Fibroblast of lung (primary cell): Measurements from ENCODE around the gene TMEM217. TPM values are rescaled to one million over a fixed set of nuclear protein-coding genes. Genes with fewer than 3 reads are reported as not detected.

ENCODE experiments used
- DNase-seq, 2 donors: peaks; one replicate each; pipeline versions ENCODE4 v3.0.0 to v3.0.0-alpha.2; 2010; ENCODE audit warnings: low read depth in 2 of 2
- H2AFZ ChIP-seq: 2 replicates; pipeline ENCODE4 v1.5.1; 2012; ENCODE audit warnings: low read length, control low read depth, inconsistent platforms
- H3K27ac ChIP-seq: 2 replicates; pipeline ENCODE4 v1.5.1; 2011; ENCODE audit warnings: low read length, control low read depth; ENCODE audit not compliant: insufficient read depth
- H3K27me3 ChIP-seq: 2 replicates; pipeline ENCODE4 v1.5.1; 2011; ENCODE audit warnings: mild to moderate bottlenecking, low read length; ENCODE audit not compliant: control insufficient read depth, insufficient read depth
- H3K36me3 ChIP-seq: 2 replicates; pipeline ENCODE4 v1.5.1; 2011; ENCODE audit warnings: low read length; ENCODE audit not compliant: control insufficient read depth, insufficient read depth
- H3K4me1 ChIP-seq: 2 replicates; pipeline ENCODE4 v1.5.1; 2011; ENCODE audit warnings: low read length; ENCODE audit not compliant: control insufficient read depth, insufficient read depth; ENCODE audit errors: extremely low read depth
- H3K4me2 ChIP-seq: 2 replicates; pipeline ENCODE4 v1.5.1; 2011; ENCODE audit warnings: low read length, control low read depth; ENCODE audit not compliant: insufficient read depth; ENCODE audit errors: extremely low read depth
- H3K4me3 ChIP-seq, 4 experiments: fragments of 200-600 bp in 1 of 4; sonication (generic) in 1 of 4; replicated peaks in 1 of 4; 2 replicates each; pipeline ENCODE4 v1.5.1; 2011 to 2016; ENCODE audit warnings: low read length in 4 of 4, low read depth in 3 of 4, mild to moderate bottlenecking in 3 of 4, control low read depth in 2 of 4, inconsistent platforms in 1 of 4, mixed read lengths in 1 of 4; ENCODE audit not compliant: insufficient read depth in 1 of 4; ENCODE audit errors: control extremely low read depth in 1 of 4
- H3K79me2 ChIP-seq: 2 replicates; pipeline ENCODE4 v1.5.1; 2012; ENCODE audit warnings: mild to moderate bottlenecking, low read length, inconsistent platforms; ENCODE audit not compliant: control insufficient read depth, insufficient read depth
- H3K9ac ChIP-seq: 2 replicates; pipeline ENCODE4 v1.5.1; 2011; ENCODE audit warnings: mild to moderate bottlenecking, low read length, control low read depth; ENCODE audit not compliant: insufficient read depth
- H3K9me3 ChIP-seq: 2 replicates; pipeline ENCODE4 v1.5.1; 2012; ENCODE audit warnings: low read depth, low read length; ENCODE audit not compliant: control insufficient read depth, insufficient read depth
- H4K20me1 ChIP-seq: 2 replicates; pipeline ENCODE4 v1.5.1; 2011; ENCODE audit warnings: low read length; ENCODE audit not compliant: control insufficient read depth, insufficient read depth; ENCODE audit errors: extremely low read depth
- EZH2 ChIP-seq: IDR thresholded peaks from 2 replicates; pipeline ENCODE4 v1.5.1; 2012; ENCODE audit warnings: low read length, control low read depth, mild to moderate bottlenecking; ENCODE audit errors: missing control alignments
- polyA plus RNA-seq, 2 donors: library from polyadenylated mRNA; depleted of rRNA in 1 of 2; stranded (reverse) in 1 of 2; unstranded in 1 of 2; fragments of >200 nt; gene quantifications; 2 replicates each; pipeline ENCODE4 v1.2.1, GENCODE V29; 2011 to 2012; ENCODE audit warnings: missing spikeins in 1 of 2
- total RNA-seq: library from RNA; depleted of rRNA; stranded (reverse); fragments of >200 nt; gene quantifications from 2 replicates; pipeline ENCODE4 v1.2.1, GENCODE V29; 2014
- TF ChIP-seq, protein P1 (sequence below), 2 donors: IDR thresholded peaks in 1 of 2; conservative IDR thresholded peaks in 1 of 2; 1 replicate in 1 of 2; 2 replicates in 1 of 2; pipeline ENCODE4 v1.5.1; 2011 to 2012; ENCODE audit warnings: low read length in 2 of 2, control low read depth in 1 of 2, inconsistent platforms in 1 of 2, low read depth in 1 of 2, mild to moderate bottlenecking in 1 of 2

Gene TMEM217
- total and polyA plus RNA-seq, 2 donors (not counting 1 experiment from before 2014, with no cell fraction given): 3.1 to 4.0 TPM

DNA sequence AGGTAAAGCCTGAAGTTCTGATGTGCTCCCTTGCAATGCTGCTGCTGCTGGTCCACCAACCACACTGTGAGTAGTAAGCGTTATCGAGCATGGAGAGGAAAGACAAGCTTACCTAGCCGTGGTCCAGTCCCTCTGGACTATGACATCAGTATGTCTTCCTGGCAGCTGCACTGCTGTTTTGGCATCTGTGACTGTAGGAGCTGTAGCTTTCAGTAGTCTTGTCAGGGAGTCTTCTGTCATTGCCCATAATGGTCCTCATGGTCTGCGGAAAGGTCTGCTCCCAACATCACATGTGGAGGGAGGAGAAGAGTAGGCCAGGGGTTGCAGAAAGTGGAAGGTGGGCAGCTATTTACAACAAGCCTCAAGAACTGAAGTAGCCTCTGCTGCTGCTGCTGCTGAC lies 26.8 kb upstream of the TMEM217 start:
- H2AFZ ChIP-seq: no peak overlapping the region
- no peaks in the 10 kb centered on the region for H3K27me3 ChIP-seq
- no peak for DNase-seq
- no peak overlapping the region for H3K4me3 ChIP-seq
- no peaks in the 10 kb centered on the region for H3K9me3 ChIP-seq
- no peak for TF ChIP-seq EZH2
- TF ChIP-seq, protein P1, sequence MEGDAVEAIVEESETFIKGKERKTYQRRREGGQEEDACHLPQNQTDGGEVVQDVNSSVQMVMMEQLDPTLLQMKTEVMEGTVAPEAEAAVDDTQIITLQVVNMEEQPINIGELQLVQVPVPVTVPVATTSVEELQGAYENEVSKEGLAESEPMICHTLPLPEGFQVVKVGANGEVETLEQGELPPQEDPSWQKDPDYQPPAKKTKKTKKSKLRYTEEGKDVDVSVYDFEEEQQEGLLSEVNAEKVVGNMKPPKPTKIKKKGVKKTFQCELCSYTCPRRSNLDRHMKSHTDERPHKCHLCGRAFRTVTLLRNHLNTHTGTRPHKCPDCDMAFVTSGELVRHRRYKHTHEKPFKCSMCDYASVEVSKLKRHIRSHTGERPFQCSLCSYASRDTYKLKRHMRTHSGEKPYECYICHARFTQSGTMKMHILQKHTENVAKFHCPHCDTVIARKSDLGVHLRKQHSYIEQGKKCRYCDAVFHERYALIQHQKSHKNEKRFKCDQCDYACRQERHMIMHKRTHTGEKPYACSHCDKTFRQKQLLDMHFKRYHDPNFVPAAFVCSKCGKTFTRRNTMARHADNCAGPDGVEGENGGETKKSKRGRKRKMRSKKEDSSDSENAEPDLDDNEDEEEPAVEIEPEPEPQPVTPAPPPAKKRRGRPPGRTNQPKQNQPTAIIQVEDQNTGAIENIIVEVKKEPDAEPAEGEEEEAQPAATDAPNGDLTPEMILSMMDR (conservative IDR thresholded peaks at IDR 0.05 in 1 of 2, IDR thresholded peaks at IDR 0.05 in 1 of 2; ENCODE audit: low read depth in 1 of 2, low read length in 2 of 2): no peak
- no peak overlapping the region for H3K9ac ChIP-seq
- no peak overlapping the region for H3K27ac ChIP-seq
- H3K36me3 ChIP-seq: peaks cover 9% of the 10 kb centered on the region
- no peaks in the 10 kb centered on the region for H3K4me1 ChIP-seq
- no peaks in the 10 kb centered on the region for H3K79me2 ChIP-seq
- no peak overlapping the region for H3K4me2 ChIP-seq
- H4K20me1 ChIP-seq: no peaks in the 10 kb centered on the region

GRCh38 chr6:37283671-37284151 lies 25.8 kb upstream of the TMEM217 start:
- H4K20me1 ChIP-seq: no peaks in the 10 kb centered on the region
- peaks cover 13% of the 10 kb centered on the region for H3K36me3 ChIP-seq
- H3K9ac ChIP-seq: no peak overlapping the region
- DNase-seq: peak in 1 of 2 donors; percentile 38
- no peak overlapping the region for H3K27ac ChIP-seq
- H3K4me3 ChIP-seq: no peak overlapping the region
- no peak for TF ChIP-seq EZH2
- TF ChIP-seq, protein P1 (conservative IDR thresholded peaks at IDR 0.05 in 1 of 2, IDR thresholded peaks at IDR 0.05 in 1 of 2; ENCODE audit: low read depth in 1 of 2, low read length in 2 of 2): no peak
- no peak overlapping the region for H3K4me2 ChIP-seq
- no peak overlapping the region for H2AFZ ChIP-seq
- no peaks in the 10 kb centered on the region for H3K27me3 ChIP-seq
- H3K9me3 ChIP-seq: no peaks in the 10 kb centered on the region
- peaks cover 5% of the 10 kb centered on the region for H3K4me1 ChIP-seq
- no peaks in the 10 kb centered on the region for H3K79me2 ChIP-seq

DNA sequence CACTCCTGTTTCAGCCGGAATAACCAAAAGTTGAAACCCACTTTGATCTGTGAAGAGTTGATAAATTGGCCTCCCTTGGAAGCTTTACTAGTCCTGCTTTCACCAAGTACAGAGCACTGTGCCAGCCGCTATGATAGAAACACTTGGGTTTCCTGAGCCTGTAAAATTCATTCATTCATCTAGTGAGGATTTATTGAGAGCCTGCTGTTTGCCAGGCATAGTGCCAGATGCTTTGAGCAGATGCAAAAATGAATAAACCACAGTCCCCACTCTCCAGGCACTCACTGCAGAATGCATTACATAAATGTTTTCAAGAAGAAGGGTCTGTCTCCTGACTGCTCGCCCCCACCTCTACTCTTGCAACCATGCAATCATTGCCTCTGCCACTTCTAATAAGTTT lies 25.3 kb upstream of the TMEM217 start:
- Histone ChIP-seq H3K4me1 (peaks cover 5% of the 10 kb centered on the region), H3K4me2 (no peak overlapping the region), H3K4me3 (no peak overlapping the region), H3K9me3 (no peaks in the 10 kb centered on the region), H3K27me3 (no peaks in the 10 kb centered on the region), H4K20me1 (no peaks in the 10 kb centered on the region), H2AFZ (no peak overlapping the region), H3K27ac (no peak overlapping the region), H3K36me3 (peaks cover 13% of the 10 kb centered on the region), H3K9ac (no peak overlapping the region), H3K79me2 (no peaks in the 10 kb centered on the region)
- DNase-seq: peak; percentile 18 to 56
- no peak for TF ChIP-seq EZH2
- TF ChIP-seq, protein P1 (conservative IDR thresholded peaks at IDR 0.05 in 1 of 2, IDR thresholded peaks at IDR 0.05 in 1 of 2; ENCODE audit: low read depth in 1 of 2, low read length in 2 of 2): no peak
